Measurements from ENCODE around the gene TUNAR.
"Not testable (repeated sequence)": the region's sequence is repeated elsewhere in the genome, so short reads cannot be mapped to it uniquely, and the experiment has no call there.

The TUNAR gene

DNA sequence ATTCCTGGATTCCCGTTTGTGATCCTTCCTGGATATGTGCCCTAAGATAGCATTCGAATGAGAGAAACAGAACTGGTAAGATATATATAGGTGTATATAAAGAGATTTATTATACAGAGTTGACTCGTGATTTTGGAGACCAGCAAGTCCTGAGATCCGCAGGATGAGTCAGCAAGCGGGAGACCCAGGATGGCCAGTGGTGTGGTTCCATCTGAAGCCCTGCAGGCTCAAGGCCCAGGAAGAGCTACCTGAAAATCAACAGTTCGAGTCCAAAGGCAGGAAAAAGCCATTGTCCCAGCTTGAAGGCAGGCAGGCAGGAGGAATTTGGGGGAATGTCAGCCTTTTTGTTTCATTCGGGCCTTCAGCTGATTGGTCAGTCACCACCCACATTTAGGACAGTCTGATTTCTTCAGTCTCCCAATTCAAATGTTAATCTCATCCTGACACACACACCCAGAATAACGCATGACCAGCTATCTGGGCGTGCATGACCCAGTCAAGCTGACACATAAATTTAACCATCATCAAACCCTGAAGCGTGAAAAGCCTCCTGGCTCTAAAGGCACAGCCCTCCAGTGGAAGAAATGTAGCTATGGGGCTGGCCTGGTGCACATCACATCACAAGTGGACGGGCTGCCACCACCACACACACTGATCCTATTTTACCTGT is 44.3 kb downstream of the TUNAR start:
- no peak for DNase-seq

DNA sequence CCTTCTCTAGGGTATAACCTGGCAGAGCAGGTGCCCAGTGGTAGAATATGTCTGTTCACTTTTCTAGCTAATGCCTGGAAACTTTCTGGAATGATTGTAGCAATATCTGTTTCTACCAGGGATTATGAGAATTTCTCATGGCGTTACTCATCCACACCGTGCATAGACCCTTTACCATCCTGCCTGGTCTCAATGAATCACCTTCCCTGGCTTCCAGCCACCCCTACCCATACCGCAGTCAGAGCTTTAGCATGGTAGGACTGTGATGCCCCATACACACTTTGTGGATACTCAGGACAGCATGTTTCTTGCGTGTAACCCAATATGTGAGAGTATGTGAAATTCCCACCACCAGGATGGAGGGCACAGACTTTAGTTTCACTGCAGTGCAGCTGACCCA is 45.4 kb downstream of the TUNAR start:
- DNase-seq, result no peak

DNA sequence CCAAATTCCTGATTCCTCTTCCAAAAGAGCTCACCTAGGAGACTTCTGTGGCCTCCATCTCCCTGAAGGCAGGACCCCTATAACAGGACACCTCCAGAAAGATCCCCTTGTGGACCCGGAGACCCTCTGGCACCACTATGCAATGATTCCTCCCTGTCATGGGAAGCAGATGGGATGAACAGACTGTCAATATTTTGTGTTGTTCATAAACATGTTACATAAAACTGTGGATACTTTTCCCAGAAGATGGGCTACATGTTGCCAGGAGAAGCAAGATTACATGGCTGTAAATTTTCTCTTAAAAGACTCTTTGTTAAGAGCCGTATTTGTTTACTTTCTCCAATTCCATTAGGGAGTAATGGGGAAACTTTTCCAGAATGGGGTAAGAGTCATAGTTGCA is 52.1 kb downstream of the TUNAR start:
- DNase-seq, result no peak

- DNase-seq, result no peak
Observed at GRCh38 chr14:95931384-95931783, 54.8 kb downstream of the TUNAR start.

GRCh38 chr14:95935228-95935822 is 58.7 kb downstream of the TUNAR start:
- no peak for DNase-seq

DNA sequence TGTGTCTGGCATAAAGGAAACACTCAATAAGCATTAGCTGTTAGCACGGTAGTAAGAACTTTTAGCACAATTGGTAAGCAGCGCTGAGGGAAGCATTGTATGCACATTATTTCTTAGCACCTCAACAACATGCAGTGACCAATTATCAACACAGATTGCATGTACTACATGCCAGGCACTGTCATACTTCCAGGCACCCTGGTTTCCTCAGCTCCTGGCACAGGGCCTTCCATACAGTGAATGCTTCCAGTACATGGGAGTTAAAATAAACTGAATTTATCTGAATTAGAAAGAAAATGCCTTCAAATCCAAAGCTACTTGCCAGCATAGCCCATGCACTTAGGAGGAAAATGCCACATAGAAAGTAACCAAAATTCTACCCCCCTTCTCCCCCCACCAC is 59.4 kb downstream of the TUNAR start:
- no peak for DNase-seq

DNA sequence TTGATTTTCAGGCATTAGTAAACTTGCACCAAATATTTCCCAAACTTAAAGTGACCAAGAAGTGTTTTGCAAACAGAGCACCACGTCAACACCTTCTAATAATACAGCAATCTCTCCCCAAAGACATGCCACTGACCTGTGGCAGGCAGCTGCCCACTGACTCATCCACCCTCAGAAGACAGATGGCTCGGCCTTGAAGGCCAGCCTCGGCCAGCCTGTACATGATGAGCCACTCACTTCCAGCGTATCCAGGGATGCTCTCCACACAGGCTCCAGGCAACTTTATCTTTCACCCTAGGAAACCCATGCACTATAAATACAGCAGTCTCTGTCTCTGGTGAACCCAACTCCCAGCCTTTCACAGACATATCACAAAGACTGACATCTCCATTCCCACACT is 62.7 kb downstream of the TUNAR start:
- no peak for DNase-seq

- DNase-seq, result no peak
Observed at GRCh38 chr14:95941897-95942296, 65.3 kb downstream of the TUNAR start.

GRCh38 chr14:95943699-95944098 is 67.1 kb downstream of the TUNAR start:
- no peak for DNase-seq

DNA sequence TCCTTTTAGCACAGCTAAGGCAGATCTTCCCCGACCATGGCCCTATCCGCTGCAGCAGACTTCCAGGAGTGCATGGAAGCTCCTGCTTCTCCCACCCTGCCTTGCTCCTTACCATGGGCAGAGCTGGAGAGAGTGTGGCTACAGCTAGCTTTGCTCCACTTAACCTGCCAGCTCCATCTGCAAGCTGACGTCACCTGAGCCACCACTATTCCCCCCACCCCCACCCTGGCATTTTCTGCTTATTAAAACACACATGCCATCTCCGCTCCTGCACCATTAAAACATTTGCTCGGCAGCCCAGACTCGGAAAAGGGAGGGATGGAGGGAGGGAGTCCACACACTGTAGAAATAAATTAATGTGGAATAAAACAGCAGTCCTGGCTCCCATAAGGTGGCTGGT is 67.8 kb downstream of the TUNAR start:
- no peak for DNase-seq

GRCh38 chr14:95946867-95947266 is 70.2 kb downstream of the TUNAR start:
- no peak for DNase-seq

DNA sequence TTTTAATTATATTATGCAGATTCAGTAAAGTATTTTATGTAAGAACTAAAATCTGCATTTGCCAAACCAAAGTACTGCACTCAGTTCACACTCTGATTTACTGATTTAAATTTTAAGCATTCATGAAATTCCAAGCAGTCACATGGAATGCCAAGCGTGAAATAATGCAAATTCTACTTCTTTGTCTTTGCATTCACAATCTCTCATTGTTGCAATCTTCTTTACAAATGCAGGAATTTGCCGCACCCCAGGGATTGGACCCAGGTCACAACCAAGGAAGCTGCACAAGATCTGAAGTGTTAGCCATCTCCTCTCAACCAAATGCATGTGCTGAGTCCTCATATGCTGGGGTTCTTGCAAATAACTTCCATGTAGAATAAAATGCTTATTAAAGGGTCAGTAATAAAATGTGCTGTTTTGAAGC is 71.9 kb downstream of the TUNAR start:
- DNase-seq, result no peak

DNA sequence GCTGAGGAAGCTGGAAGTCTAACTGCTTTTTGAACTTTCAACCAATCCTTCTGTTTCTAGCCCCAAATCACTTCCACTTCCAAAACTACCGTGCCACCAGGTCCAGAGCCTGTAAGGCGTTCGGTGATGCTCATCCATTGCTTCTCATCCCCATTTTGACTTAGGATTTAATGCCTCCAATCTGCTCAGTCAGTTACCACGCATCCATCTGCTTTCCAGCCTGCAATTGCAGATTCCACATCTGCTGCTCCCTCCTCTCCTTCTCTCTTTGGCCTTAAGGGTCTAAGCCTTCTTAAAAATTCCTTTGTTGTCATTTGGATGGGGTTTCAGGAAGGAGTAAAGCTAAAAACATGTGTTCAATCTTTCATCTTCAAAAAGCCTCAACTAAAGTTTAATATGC is 74.7 kb downstream of the TUNAR start:
- DNase-seq, result no peak

DNA sequence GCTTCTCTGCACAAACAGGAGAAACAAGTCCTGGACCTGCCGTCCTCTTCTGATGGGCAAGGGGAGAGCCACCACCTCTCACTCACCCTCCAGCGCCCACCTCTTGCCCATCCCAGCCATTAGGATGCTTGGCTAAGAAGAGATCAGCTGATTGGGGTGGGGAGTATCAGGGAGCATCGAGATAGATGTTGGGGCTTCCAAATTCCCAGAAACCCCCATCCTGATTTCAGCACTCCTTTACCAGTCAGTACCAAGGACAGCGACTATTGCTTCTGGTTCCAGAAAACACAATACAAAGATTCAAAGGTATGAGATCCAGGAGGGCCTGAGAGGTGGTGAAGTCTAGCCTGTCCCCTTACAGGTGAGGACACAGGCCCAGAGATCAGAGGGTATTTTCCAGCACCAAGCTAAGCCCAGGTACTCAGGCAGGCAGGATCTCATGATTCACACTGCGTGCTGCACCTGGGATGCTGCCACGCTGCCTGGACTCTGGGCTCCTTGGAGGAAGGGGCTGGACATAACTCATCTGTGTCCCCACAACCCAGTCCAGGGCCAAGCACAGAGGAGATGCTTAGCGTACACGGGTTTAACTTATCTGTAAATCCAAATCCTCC is 76.6 kb downstream of the TUNAR start:
- no peak for DNase-seq

DNA sequence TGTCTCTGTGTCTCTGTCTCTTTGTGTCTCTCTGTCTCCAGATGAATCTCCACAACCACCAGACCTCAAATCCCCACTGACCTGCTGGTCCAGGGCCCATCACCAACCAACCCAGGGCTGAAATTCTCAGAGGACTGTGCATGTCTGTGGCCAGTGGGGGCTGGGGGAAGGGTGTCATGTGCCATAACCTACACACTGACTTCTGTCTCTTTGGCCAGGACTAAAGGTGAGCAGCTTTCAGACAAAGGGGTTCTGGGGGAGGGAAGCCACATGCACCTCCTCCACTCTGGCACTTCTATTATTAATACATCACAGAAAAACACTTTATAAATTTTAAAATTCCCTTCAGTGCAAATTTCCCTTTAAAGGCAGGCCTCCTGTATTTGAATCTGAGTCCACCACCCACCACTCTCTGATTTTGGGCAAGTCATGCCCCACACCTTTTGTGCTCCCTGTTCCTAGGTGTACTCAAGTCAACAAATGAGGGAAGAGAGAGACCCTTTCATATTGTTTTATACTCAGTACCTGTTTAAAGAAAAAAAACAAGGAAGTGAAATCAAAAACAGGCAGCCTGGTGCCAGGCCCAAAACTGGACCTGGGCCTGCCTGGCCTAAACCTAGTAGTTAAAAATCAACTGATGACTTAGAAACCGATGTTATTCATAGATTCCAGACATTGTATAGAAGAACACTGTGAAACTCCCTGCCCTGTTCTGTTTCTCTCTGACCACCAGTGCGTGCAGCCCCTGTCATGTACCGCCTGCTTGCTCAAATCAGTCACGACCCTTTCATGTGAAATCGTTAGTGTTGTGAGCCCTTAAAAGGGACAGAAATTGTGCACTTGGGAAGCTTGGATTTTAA is 80.2 kb downstream of the TUNAR start:
- no peak for DNase-seq

- no peak for DNase-seq
Observed at GRCh38 chr14:95958105-95958504, 81.5 kb downstream of the TUNAR start.

GRCh38 chr14:95959317-95959716 is 82.7 kb downstream of the TUNAR start:
- no peak for DNase-seq

- DNase-seq, result no peak
Observed at GRCh38 chr14:95961481-95961880, 84.8 kb downstream of the TUNAR start.

- no peak for DNase-seq
Observed at GRCh38 chr14:95964901-95965300, 88.3 kb downstream of the TUNAR start.

GRCh38 chr14:95968048-95968447 is 91.4 kb downstream of the TUNAR start:
- not testable (repeated sequence) for DNase-seq

Data from NCI-H2171 treated with DMSO at 0.1 percent for 48 hours (cell line).